Left lung (tissue), 10 donors: ENCODE data around the gene KLK4. TPM values are rescaled to one million over a fixed set of nuclear protein-coding genes. Genes with fewer than 3 reads are reported as not detected.

Experiments
- ATAC-seq: fragments of 200-7000 bp; cut with Tn5 transposase; one replicate; pipeline ENCODE4 v1.9.1; 2020; ENCODE audit warnings: moderate library complexity
- DNase-seq, 4 donors: peaks; one replicate each; pipeline ENCODE4 v3.0.0-alpha.2; 2013 to 2020
- H3K27ac ChIP-seq, 2 donors: fragments of 200-600 bp; sonication (generic) in 1 of 2; one replicate each; pipeline versions ENCODE4 v1.5.0 to v1.8.0; 2020 to 2021
- H3K27me3 ChIP-seq, 2 donors: fragments of 200-600 bp; sonication (generic) in 1 of 2; one replicate each; pipeline versions ENCODE4 v1.5.0 to v1.8.0; 2020 to 2021
- H3K36me3 ChIP-seq, 2 donors: fragments of 200-600 bp; sonication (generic) in 1 of 2; one replicate each; pipeline versions ENCODE4 v1.5.0 to v1.8.0; 2020 to 2021
- H3K4me1 ChIP-seq, 2 donors: fragments of 200-600 bp; one replicate each; pipeline ENCODE4 v1.8.0; 2021
- H3K4me3 ChIP-seq, 2 donors: fragments of 200-600 bp; sonication (generic) in 1 of 2; one replicate each; pipeline versions ENCODE4 v1.5.0 to v1.8.0; 2020 to 2021; ENCODE audit warnings: mild to moderate bottlenecking in 1 of 2
- H3K9me3 ChIP-seq, 2 donors: fragments of 200-600 bp; sonication (generic) in 1 of 2; one replicate each; pipeline versions ENCODE4 v1.5.0 to v1.8.0; 2020 to 2021
- CTCF ChIP-seq, 2 donors: fragments of 200-600 bp; sonication (generic) in 1 of 2; IDR thresholded peaks; one replicate each; pipeline versions ENCODE4 v1.5.0 to v1.8.0; 2021; ENCODE audit warnings: antibody characterized with exemption in 2 of 2
- intact Hi-C, 2 donors: fragments of 100-400 bp; cut with DNase I; formaldehyde crosslinking; loops; one replicate each; pipeline versions ENCODE4 v1.11.2 to v1.14.2; 2022
- polyA plus RNA-seq, 6 donors: library from polyadenylated mRNA; unstranded; fragments of 120-200 nt; gene quantifications; one replicate each; pipeline ENCODE4 v1.2.1, GENCODE V29; 2013; ENCODE audit not compliant: insufficient read length in 6 of 6
- total RNA-seq, 2 donors: library from RNA; stranded (reverse); fragmentation: NEBNext Ultra II Directional; extraction: Animal tissue kit (Norgen Biotek cat#: 25700); gene quantifications; one replicate each; pipeline ENCODE4 v1.2.1, GENCODE V29; 2021
- donor health status: DM: no; HTN: yes; CAD: no.
- donor health status: DM: no; HTN: no; CAD: no.

Gene KLK4
- total and polyA plus RNA-seq, 8 donors = not detected

- H3K27me3 ChIP-seq = peaks cover 6 to 71% of the 10 kb centered on the region in 2 donors
- peaks cover 0 to 9% of the 10 kb centered on the region in 2 donors for H3K4me1 ChIP-seq
- no peaks in the 10 kb centered on the region for H3K9me3 ChIP-seq
- no peak for TF ChIP-seq CTCF (IDR thresholded peaks at IDR 0.05)
- H3K27ac ChIP-seq = no peak overlapping the region
- DNase-seq (no peak), ATAC-seq (no peak)
- H3K36me3 ChIP-seq = no peaks in the 10 kb centered on the region
- intact Hi-C loops = no loop called here
- no peak overlapping the region for H3K4me3 ChIP-seq
Observed at GRCh38 chr19:50926144-50926543, 14.9 kb upstream of the KLK4 start.

GRCh38 chr19:50925734-50926133 lies 14.5 kb upstream of the KLK4 start:
- no peak for TF ChIP-seq CTCF (IDR thresholded peaks at IDR 0.05)
- H3K36me3 ChIP-seq = no peaks in the 10 kb centered on the region
- H3K9me3 ChIP-seq = no peaks in the 10 kb centered on the region
- H3K27ac ChIP-seq = no peak overlapping the region
- DNase-seq = no peak
- ATAC-seq = no peak
- peaks cover 0 to 9% of the 10 kb centered on the region in 2 donors for H3K4me1 ChIP-seq
- intact Hi-C loops = no loop called here
- peaks cover 6 to 71% of the 10 kb centered on the region in 2 donors for H3K27me3 ChIP-seq
- no peak overlapping the region for H3K4me3 ChIP-seq

GRCh38 chr19:50924586-50924985 lies 13.4 kb upstream of the KLK4 start:
- Histone ChIP-seq H3K4me1 (peaks cover 0 to 7% of the 10 kb centered on the region in 2 donors), H3K27ac (no peak overlapping the region), H3K36me3 (no peaks in the 10 kb centered on the region), H3K4me3 (no peak overlapping the region), H3K9me3 (no peaks in the 10 kb centered on the region), H3K27me3 (peaks cover 6 to 71% of the 10 kb centered on the region in 2 donors)
- intact Hi-C loops = no loop called here
- no peak for TF ChIP-seq CTCF (IDR thresholded peaks at IDR 0.05)
- ATAC-seq = no peak
- no peak for DNase-seq

GRCh38 chr19:50922317-50922853 lies 11.2 kb upstream of the KLK4 start:
- peaks cover 0 to 7% of the 10 kb centered on the region in 2 donors for H3K4me1 ChIP-seq
- H3K27ac ChIP-seq = no peak overlapping the region
- DNase-seq = peak; percentile 54 to 80 (median 72)
- H3K4me3 ChIP-seq = no peak overlapping the region
- peak; percentile 82 to 83 for TF ChIP-seq CTCF (IDR thresholded peaks at IDR 0.05)
- ATAC-seq = peak; percentile 100
- H3K36me3 ChIP-seq = no peaks in the 10 kb centered on the region
- intact Hi-C loops = no loop called here
- no peaks in the 10 kb centered on the region for H3K9me3 ChIP-seq
- H3K27me3 ChIP-seq = peaks cover 6 to 67% of the 10 kb centered on the region in 2 donors

- intact Hi-C loops = no loop called here
- no peak for TF ChIP-seq CTCF (IDR thresholded peaks at IDR 0.05)
- peaks cover 6 to 74% of the 10 kb centered on the region in 2 donors for H3K27me3 ChIP-seq
- H3K4me1 ChIP-seq = peaks cover 0 to 7% of the 10 kb centered on the region in 2 donors
- H3K9me3 ChIP-seq = no peaks in the 10 kb centered on the region
- H3K4me3 ChIP-seq = no peak overlapping the region
- DNase-seq (no peak), ATAC-seq (no peak)
- H3K36me3 ChIP-seq = no peaks in the 10 kb centered on the region
- no peak overlapping the region for H3K27ac ChIP-seq
Observed at GRCh38 chr19:50921426-50922316, 10.5 kb upstream of the KLK4 start.
